ENCODE data around the gene NOTCH1. TPM values are rescaled to one million over a fixed set of nuclear protein-coding genes. Genes with fewer than 3 reads are reported as not detected.

The NOTCH1 gene
- total and polyA plus RNA-seq, 3 experiments from 2014 or later = 5.1 to 79.5 (median 70.0) TPM

GRCh38 chr9:136463578-136463977, 82.3 kb downstream of the NOTCH1 start:
- POLR2A ChIA-PET = interaction anchor here (0.6 kb wide), 1 partner anchor 37 kb away, joined by 3 read pairs; no protein-coding TSS in a partner anchor
- no peak for DNase-seq
- peaks cover 4 to 89% (median 16%) of the 10 kb centered on the region in 3 donors for H3K36me3 Mint-ChIP-seq

GRCh38 chr9:136462664-136463063, 83.2 kb downstream of the NOTCH1 start:
- H3K36me3 ChIP-seq (ENCODE audit: insufficient read depth, low read length) = peaks cover 75% of the 10 kb centered on the region
- H3K27me3 ChIP-seq (ENCODE audit: insufficient read depth, low read length, poor library complexity, severe bottlenecking) = no peaks in the 10 kb centered on the region
- Mint-ChIP-seq H3K4me1 (no peaks in the 10 kb centered on the region), H3K36me3 (peaks cover 4 to 89% (median 16%) of the 10 kb centered on the region in 3 donors), H3K27me3 (no peaks in the 10 kb centered on the region), H3K4me3 (no peak overlapping the region), H3K27ac (no peak overlapping the region), H3K9me3 (no peaks in the 10 kb centered on the region)
- H3K4me3 ChIP-seq (ENCODE audit: low read length) = no peak overlapping the region
- H3K9me3 ChIP-seq (ENCODE audit: low read length) = no peaks in the 10 kb centered on the region
- DNase-seq = no peak
- ChIA-PET POLR2A (no interaction called here), CTCF (no interaction called here)
- H3K4me1 ChIP-seq (ENCODE audit: insufficient read depth, low read length) = no peaks in the 10 kb centered on the region
- H3K27ac ChIP-seq (ENCODE audit: low read depth, low read length) = no peak overlapping the region

More at GRCh38 chr9:136463578-136463977, 82.3 kb downstream of the NOTCH1 start:
- Mint-ChIP-seq H3K4me3 (no peak overlapping the region), H3K4me1 (no peaks in the 10 kb centered on the region), H3K9me3 (no peaks in the 10 kb centered on the region), H3K27ac (no peak overlapping the region), H3K27me3 (no peaks in the 10 kb centered on the region)
- Histone ChIP-seq H3K36me3 (ENCODE audit: insufficient read depth, low read length) (peaks cover 79% of the 10 kb centered on the region), H3K9me3 (ENCODE audit: low read length) (no peaks in the 10 kb centered on the region), H3K27me3 (ENCODE audit: insufficient read depth, low read length, poor library complexity, severe bottlenecking) (no peaks in the 10 kb centered on the region), H3K27ac (ENCODE audit: low read depth, low read length) (no peak overlapping the region), H3K4me1 (ENCODE audit: insufficient read depth, low read length) (no peaks in the 10 kb centered on the region), H3K4me3 (ENCODE audit: low read length) (no peak overlapping the region)
- CTCF ChIA-PET = no interaction called here

- Mint-ChIP-seq H3K27me3 (no peaks in the 10 kb centered on the region), H3K27ac (no peak overlapping the region), H3K36me3 (peaks cover 4 to 91% (median 14%) of the 10 kb centered on the region in 3 donors), H3K9me3 (no peaks in the 10 kb centered on the region), H3K4me1 (no peaks in the 10 kb centered on the region), H3K4me3 (no peak overlapping the region)
- Histone ChIP-seq H3K27ac (ENCODE audit: low read depth, low read length) (no peak overlapping the region), H3K4me3 (ENCODE audit: low read length) (no peak overlapping the region), H3K36me3 (ENCODE audit: insufficient read depth, low read length) (peaks cover 75% of the 10 kb centered on the region), H3K27me3 (ENCODE audit: insufficient read depth, low read length, poor library complexity, severe bottlenecking) (no peaks in the 10 kb centered on the region), H3K4me1 (ENCODE audit: insufficient read depth, low read length) (no peaks in the 10 kb centered on the region), H3K9me3 (ENCODE audit: low read length) (no peaks in the 10 kb centered on the region)
- ChIA-PET POLR2A (interaction anchor here (0.5 kb wide), 1 partner anchor 12 kb away, joined by 3 read pairs; no protein-coding TSS in a partner anchor), CTCF (interaction anchor here (0.8 kb wide), 1 partner anchor 11 kb away, joined by 3 read pairs; no protein-coding TSS in a partner anchor)
- no peak for DNase-seq
These were observed 85.0 kb downstream of the NOTCH1 start for GRCh38 chr9:136460772-136461325.

GRCh38 chr9:136459425-136459824, 86.4 kb downstream of the NOTCH1 start:
- H3K4me3 ChIP-seq (ENCODE audit: low read length) = no peak overlapping the region
- no peak overlapping the region for H3K4me3 Mint-ChIP-seq
- ChIA-PET POLR2A (no interaction called here), CTCF (no interaction called here)
- no peaks in the 10 kb centered on the region for H3K4me1 Mint-ChIP-seq
- peaks cover 77% of the 10 kb centered on the region for H3K36me3 ChIP-seq (ENCODE audit: insufficient read depth, low read length)
- no peak overlapping the region for H3K27ac ChIP-seq (ENCODE audit: low read depth, low read length)
- no peaks in the 10 kb centered on the region for H3K27me3 ChIP-seq (ENCODE audit: insufficient read depth, low read length, poor library complexity, severe bottlenecking)
- peak overlapping the region in 1 of 8 donors; percentile 54 for H3K27ac Mint-ChIP-seq
- DNase-seq = no peak
- no peaks in the 10 kb centered on the region for H3K4me1 ChIP-seq (ENCODE audit: insufficient read depth, low read length)
- no peaks in the 10 kb centered on the region for H3K27me3 Mint-ChIP-seq
- no peaks in the 10 kb centered on the region for H3K9me3 Mint-ChIP-seq
- H3K9me3 ChIP-seq (ENCODE audit: low read length) = no peaks in the 10 kb centered on the region
- H3K36me3 Mint-ChIP-seq = peaks cover 4 to 88% (median 13%) of the 10 kb centered on the region in 3 donors

- Histone ChIP-seq H3K4me3 (ENCODE audit: low read length) (no peak overlapping the region), H3K4me1 (ENCODE audit: insufficient read depth, low read length) (no peaks in the 10 kb centered on the region), H3K27ac (ENCODE audit: low read depth, low read length) (no peak overlapping the region), H3K36me3 (ENCODE audit: insufficient read depth, low read length) (peaks cover 69% of the 10 kb centered on the region), H3K27me3 (ENCODE audit: insufficient read depth, low read length, poor library complexity, severe bottlenecking) (no peaks in the 10 kb centered on the region), H3K9me3 (ENCODE audit: low read length) (no peaks in the 10 kb centered on the region)
- H3K9me3 Mint-ChIP-seq = no peaks in the 10 kb centered on the region
- H3K27me3 Mint-ChIP-seq = no peaks in the 10 kb centered on the region
- H3K4me3 Mint-ChIP-seq = no peak overlapping the region
- no peak overlapping the region for H3K27ac Mint-ChIP-seq
- POLR2A ChIA-PET = no interaction called here
- CTCF ChIA-PET = interaction anchor here (0.6 kb wide), 1 partner anchor 50 kb away, joined by 3 read pairs; no protein-coding TSS in a partner anchor
- H3K36me3 Mint-ChIP-seq = peaks cover 4 to 86% (median 16%) of the 10 kb centered on the region in 3 donors
- DNase-seq = no peak
- H3K4me1 Mint-ChIP-seq = peaks cover 0 to 1% (median 0%) of the 10 kb centered on the region in 3 donors
These were observed 88.5 kb downstream of the NOTCH1 start for GRCh38 chr9:136457326-136457725.

- Histone ChIP-seq H3K27me3 (ENCODE audit: insufficient read depth, low read length, poor library complexity, severe bottlenecking) (no peaks in the 10 kb centered on the region), H3K36me3 (ENCODE audit: insufficient read depth, low read length) (peaks cover 71% of the 10 kb centered on the region), H3K4me3 (ENCODE audit: low read length) (no peak overlapping the region), H3K9me3 (ENCODE audit: low read length) (no peaks in the 10 kb centered on the region), H3K27ac (ENCODE audit: low read depth, low read length) (no peak overlapping the region), H3K4me1 (ENCODE audit: insufficient read depth, low read length) (no peaks in the 10 kb centered on the region)
- CTCF ChIA-PET = interaction anchor here (1.2 kb wide), 1 partner anchor 11 kb away, joined by 3 read pairs; no protein-coding TSS in a partner anchor
- Mint-ChIP-seq H3K4me1 (peaks cover 0 to 1% (median 0%) of the 10 kb centered on the region in 3 donors), H3K27me3 (no peaks in the 10 kb centered on the region), H3K4me3 (peak overlapping the region in 1 of 7 donors; percentile 32), H3K27ac (peak overlapping the region in 1 of 8 donors; percentile 14), H3K36me3 (peaks cover 4 to 84% (median 12%) of the 10 kb centered on the region in 3 donors), H3K9me3 (no peaks in the 10 kb centered on the region)
- no peak for DNase-seq
- POLR2A ChIA-PET = no interaction called here
These were observed 89.6 kb downstream of the NOTCH1 start for GRCh38 chr9:136456258-136456657.

GRCh38 chr9:136455043-136456002, 90.5 kb downstream of the NOTCH1 start:
- ChIA-PET POLR2A (no interaction called here), CTCF (interaction anchor here (1.2 kb wide), 1 partner anchor 10 kb away, joined by 3 read pairs; no protein-coding TSS in a partner anchor)
- Histone ChIP-seq H3K36me3 (ENCODE audit: insufficient read depth, low read length) (peaks cover 73% of the 10 kb centered on the region), H3K4me3 (ENCODE audit: low read length) (no peak overlapping the region), H3K27ac (ENCODE audit: low read depth, low read length) (no peak overlapping the region), H3K4me1 (ENCODE audit: insufficient read depth, low read length) (no peaks in the 10 kb centered on the region), H3K27me3 (ENCODE audit: insufficient read depth, low read length, poor library complexity, severe bottlenecking) (no peaks in the 10 kb centered on the region), H3K9me3 (ENCODE audit: low read length) (no peaks in the 10 kb centered on the region)
- Mint-ChIP-seq H3K27me3 (no peaks in the 10 kb centered on the region), H3K4me3 (no peak overlapping the region), H3K36me3 (peaks cover 4 to 86% (median 13%) of the 10 kb centered on the region in 3 donors), H3K4me1 (peaks cover 0 to 1% (median 0%) of the 10 kb centered on the region in 3 donors), H3K27ac (peak overlapping the region in 1 of 8 donors; percentile 66), H3K9me3 (no peaks in the 10 kb centered on the region)
- no peak for DNase-seq

All from CD8-positive, alpha-beta memory T cell (primary cell).